K562 (cell line): ENCODE results near the gene SNX9. TPM values are rescaled to one million over a fixed set of nuclear protein-coding genes. Genes with fewer than 3 reads are reported as not detected.

Experiments used
- ATF1 ChIP-seq, 2 experiments: fragments of 450-650 bp in 1 of 2; IDR thresholded peaks; 2 replicates each; pipeline ENCODE4 v1.6.1; 2016; ENCODE audit warnings: missing compliant biosample characterization in 1 of 2, missing genetic modification characterization in 1 of 2
- ATF3 ChIP-seq, 2 experiments: fragments of 450-650 bp in 1 of 2; sonication (generic) in 1 of 2; formaldehyde crosslinking in 1 of 2; IDR thresholded peaks in 1 of 2; conservative IDR thresholded peaks in 1 of 2; 2 replicates each; pipeline versions ENCODE4 v1.6.1 to v1.8.1; 2016 to 2023; ENCODE audit warnings: mild to moderate bottlenecking in 2 of 2, moderate library complexity in 2 of 2, inconsistent platforms in 1 of 2, missing genetic modification reagents in 1 of 2
- CC2D1A ChIP-seq: fragments of 450-650 bp; IDR thresholded peaks from 2 replicates; pipeline ENCODE4 v1.6.1; 2017; ENCODE audit warnings: mild to moderate bottlenecking
- FOXA1 ChIP-seq: fragments of 450-650 bp; IDR thresholded peaks from 2 replicates; pipeline ENCODE4 v1.6.1; 2016; ENCODE audit warnings: mild to moderate bottlenecking, borderline replicate concordance
- PTRF ChIP-seq: fragments of 450-650 bp; IDR thresholded peaks from 2 replicates; pipeline ENCODE4 v1.6.1; 2016; ENCODE audit warnings: mild to moderate bottlenecking, missing genetic modification characterization, missing compliant biosample characterization
- ZNF318 ChIP-seq, 2 experiments: fragments of 450-650 bp; IDR thresholded peaks; 2 replicates each; pipeline ENCODE4 v1.6.1; 2016; ENCODE audit warnings: mild to moderate bottlenecking in 2 of 2, borderline replicate concordance in 1 of 2, low read depth in 1 of 2, moderate library complexity in 1 of 2
- ZNF695 ChIP-seq: fragments of 450-650 bp; formaldehyde crosslinking; IDR thresholded peaks from 2 replicates; pipeline ENCODE4 v1.4.0; 2020; ENCODE audit warnings: mild to moderate bottlenecking, moderate library complexity
- polyA plus RNA-seq, 8 experiments: library from polyadenylated mRNA; depleted of rRNA in 4 of 8; stranded (reverse) in 5 of 8; unstranded in 3 of 8; fragments of >200 nt; fragmentation: Nextera tagmentation in 2 of 8; fragmentation: Illumina TruSeq in 1 of 8; extraction: Ambion mirVana in 2 of 8; extraction: Trizol in 1 of 8; gene quantifications; 2 replicates each; pipeline versions ENCODE4 v1.2.1 to v1.2.3, GENCODE V29; 2011 to 2014; ENCODE audit warnings: inconsistent platforms in 1 of 8, missing spikeins in 1 of 8
- total RNA-seq, 7 experiments: library from RNA; depleted of rRNA in 6 of 7; stranded (reverse); fragments of >200 nt in 6 of 7; fragmentation: Illumina TruSeq in 2 of 7; extraction: Trizol in 2 of 7; gene quantifications; 2 replicates each; pipeline versions ENCODE4 v1.2.1 to v1.2.3, GENCODE V29; 2011 to 2021; ENCODE audit warnings: low replicate concordance in 1 of 7

The SNX9 gene
- total and polyA plus RNA-seq, 9 of the 15 experiments (the other 6 are each of a cell fraction or from before 2014, with no cell fraction given), result 6.0 to 81.7 (median 57.1) TPM

- TF ChIP-seq ZNF318 (IDR thresholded peaks at IDR 0.05; ENCODE audit: borderline replicate concordance in 1 of 2, low read depth in 1 of 2) (no peak), CC2D1A (no peak), ATF3 (IDR thresholded peaks at IDR 0.05) (no peak), ATF3 (CRISPR knock-in tag; conservative IDR thresholded peaks at IDR 0.05) (no peak), FOXA1 (no peak), ZNF695 (CRISPR knock-in tag) (no peak), PTRF (no peak), ATF1 (CRISPR knock-in tag; IDR thresholded peaks at IDR 0.05) (no peak), ATF1 (tag; IDR thresholded peaks at IDR 0.05) (no peak)
Observed at GRCh38 chr6:157929076-157929475, 106.0 kb downstream of the SNX9 start (continued).
